Subcutaneous abdominal adipose tissue (tissue), 5 donors: Measurements from ENCODE around the gene VAPA.

Experiments
- H3K27ac ChIP-seq: one replicate; pipeline ENCODE4 v1.7.0; 2013; ENCODE audit warnings: low read depth, mild to moderate bottlenecking, inconsistent platforms, low read length, moderate library complexity
- H3K27me3 ChIP-seq, 5 donors: one replicate each; pipeline ENCODE4 v1.7.0; 2013; ENCODE audit warnings: low read length in 5 of 5, inconsistent platforms in 1 of 5; ENCODE audit not compliant: control insufficient read depth in 5 of 5, insufficient read depth in 4 of 5
- H3K36me3 ChIP-seq, 5 donors: one replicate each; pipeline ENCODE4 v1.7.0; 2013; ENCODE audit warnings: low read length in 5 of 5; ENCODE audit not compliant: control insufficient read depth in 5 of 5, insufficient read depth in 5 of 5
- H3K4me1 ChIP-seq, 5 donors: one replicate each; pipeline ENCODE4 v1.7.0; 2013; ENCODE audit warnings: low read length in 5 of 5, mild to moderate bottlenecking in 3 of 5, moderate library complexity in 1 of 5; ENCODE audit not compliant: control insufficient read depth in 5 of 5, insufficient read depth in 5 of 5
- H3K4me3 ChIP-seq, 5 donors: one replicate each; pipeline ENCODE4 v1.7.0; 2013; ENCODE audit warnings: low read length in 5 of 5, low read depth in 1 of 5
- H3K9ac ChIP-seq, 5 donors: one replicate each; pipeline ENCODE4 v1.7.0; 2013; ENCODE audit warnings: low read length in 5 of 5, mild to moderate bottlenecking in 4 of 5, moderate library complexity in 3 of 5
- H3K9me3 ChIP-seq, 5 donors: one replicate each; pipeline ENCODE4 v1.7.0; 2013; ENCODE audit warnings: low read length in 5 of 5; ENCODE audit not compliant: control insufficient read depth in 5 of 5
- donor health status: healthy.
- donor health status: healthy.
- donor health status: healthy.
- donor health status: healthy.
- donor health status: healthy.

Gene VAPA

DNA sequence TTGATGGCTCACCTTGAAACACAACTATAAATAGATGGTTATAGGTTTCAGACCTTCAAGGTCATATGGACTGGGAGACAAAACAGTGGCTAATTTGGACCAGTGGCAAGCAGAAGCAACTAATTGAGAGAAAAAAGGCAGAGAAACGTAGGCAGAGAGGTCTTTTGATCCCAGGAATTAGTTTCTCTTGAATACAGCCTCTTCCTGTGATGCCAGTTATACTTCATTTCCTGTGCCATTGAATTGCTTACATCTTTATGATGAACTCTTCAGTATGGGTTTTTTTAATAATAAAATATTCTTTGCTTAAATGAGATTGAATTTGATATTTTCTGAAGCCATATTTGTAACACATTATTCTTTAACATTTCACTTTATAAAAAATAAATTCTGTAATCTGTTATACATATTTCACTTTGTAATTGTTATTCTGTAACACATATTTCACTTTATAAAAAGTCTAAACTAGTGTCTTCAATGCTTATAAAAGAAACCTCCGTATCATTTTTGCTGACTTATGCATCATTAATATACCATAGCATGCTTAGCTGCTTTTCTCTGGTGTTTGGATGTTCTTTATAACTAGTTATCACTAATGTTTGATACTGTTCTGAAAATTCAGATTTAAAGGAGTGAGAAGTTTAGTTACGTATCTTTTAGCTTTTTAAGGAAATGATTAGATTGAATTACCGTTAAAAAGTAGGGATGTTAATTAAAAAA is 8.9 kb downstream of the VAPA start:
- H3K9me3 ChIP-seq = no peaks in the 10 kb centered on the region
- no peak overlapping the region for H3K27ac ChIP-seq
- no peaks in the 10 kb centered on the region for H3K27me3 ChIP-seq
- H3K9ac ChIP-seq = no peak overlapping the region
- no peak overlapping the region for H3K4me3 ChIP-seq
- no peaks in the 10 kb centered on the region for H3K36me3 ChIP-seq
- H3K4me1 ChIP-seq = peaks cover 4 to 69% (median 66%) of the 10 kb centered on the region in 5 donors

GRCh38 chr18:9924371-9924943 is 10.6 kb downstream of the VAPA start:
- Histone ChIP-seq H3K27me3 (no peaks in the 10 kb centered on the region), H3K36me3 (no peaks in the 10 kb centered on the region), H3K27ac (no peak overlapping the region), H3K4me1 (peaks cover 0 to 67% (median 54%) of the 10 kb centered on the region in 5 donors), H3K9ac (peak overlapping the region in 1 of 5 donors; percentile 60), H3K9me3 (no peaks in the 10 kb centered on the region), H3K4me3 (no peak overlapping the region)

- Histone ChIP-seq H3K4me1 (peaks cover 0 to 62% (median 46%) of the 10 kb centered on the region in 5 donors), H3K27me3 (no peaks in the 10 kb centered on the region), H3K27ac (no peak overlapping the region), H3K9ac (no peak overlapping the region), H3K36me3 (no peaks in the 10 kb centered on the region), H3K9me3 (no peaks in the 10 kb centered on the region), H3K4me3 (no peak overlapping the region)
Observed at GRCh38 chr18:9925369-9925768, 11.6 kb downstream of the VAPA start.

- Histone ChIP-seq H3K9me3 (no peaks in the 10 kb centered on the region), H3K9ac (no peak overlapping the region), H3K27me3 (no peaks in the 10 kb centered on the region), H3K27ac (no peak overlapping the region), H3K36me3 (no peaks in the 10 kb centered on the region), H3K4me3 (no peak overlapping the region), H3K4me1 (peaks cover 0 to 58% (median 42%) of the 10 kb centered on the region in 5 donors)
Observed at GRCh38 chr18:9925795-9926194, 12.0 kb downstream of the VAPA start.

DNA sequence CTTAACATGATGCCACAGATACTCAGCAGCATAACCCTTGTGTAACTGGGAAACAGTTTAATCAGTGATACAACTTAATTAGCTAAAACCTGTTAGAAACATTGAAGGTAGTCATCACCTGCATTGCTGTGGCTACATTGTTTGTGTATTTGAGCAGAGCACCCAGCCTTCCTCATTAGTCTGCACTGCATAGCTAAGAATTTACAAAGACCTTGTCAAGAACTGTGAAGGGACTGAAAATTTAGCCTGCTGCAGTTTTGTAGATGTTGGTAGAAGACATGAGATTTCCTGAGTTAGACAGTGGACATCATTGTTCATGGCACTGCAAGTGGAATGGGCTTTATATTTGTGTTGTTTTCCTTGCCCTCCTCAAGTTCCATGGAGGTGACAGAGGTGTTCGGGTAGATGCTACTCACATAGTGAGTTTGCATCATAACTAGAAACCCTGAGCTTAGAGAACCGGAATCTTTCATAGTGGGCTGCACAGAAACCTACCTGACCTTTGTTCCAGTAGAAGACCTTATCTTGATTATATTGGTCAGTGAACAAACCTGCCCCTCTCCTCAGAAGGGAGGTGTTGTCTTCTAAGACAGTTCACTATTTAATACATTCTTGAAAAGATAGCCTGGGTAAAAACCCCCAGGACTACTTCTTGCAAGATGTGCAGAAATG is 12.5 kb downstream of the VAPA start:
- no peak overlapping the region for H3K9ac ChIP-seq
- no peaks in the 10 kb centered on the region for H3K36me3 ChIP-seq
- peaks cover 0 to 61% (median 43%) of the 10 kb centered on the region in 5 donors for H3K4me1 ChIP-seq
- H3K27ac ChIP-seq = no peak overlapping the region
- H3K4me3 ChIP-seq = no peak overlapping the region
- H3K27me3 ChIP-seq = no peaks in the 10 kb centered on the region
- H3K9me3 ChIP-seq = no peaks in the 10 kb centered on the region

DNA sequence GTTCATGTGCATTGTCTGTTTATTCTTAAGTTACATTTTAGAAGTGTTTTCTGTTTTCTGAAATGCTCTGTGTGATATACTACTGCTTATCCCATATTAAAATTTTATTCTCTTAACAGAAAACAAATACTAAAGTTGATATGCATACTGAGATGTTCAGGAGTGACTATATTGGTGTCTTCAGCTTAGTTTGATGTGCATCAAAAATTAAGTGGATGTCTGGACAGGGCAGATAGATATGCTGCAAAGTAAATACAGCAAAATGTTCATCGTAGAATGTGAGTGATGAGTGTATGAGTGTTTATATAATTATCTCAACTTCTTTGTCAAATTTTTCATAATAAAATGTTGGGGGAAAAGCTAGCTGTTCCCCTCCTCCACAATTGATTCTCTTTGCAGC is 13.2 kb downstream of the VAPA start:
- no peak overlapping the region for H3K27ac ChIP-seq
- H3K36me3 ChIP-seq = no peaks in the 10 kb centered on the region
- H3K9me3 ChIP-seq = no peaks in the 10 kb centered on the region
- H3K27me3 ChIP-seq = no peaks in the 10 kb centered on the region
- no peak overlapping the region for H3K4me3 ChIP-seq
- H3K4me1 ChIP-seq = peaks cover 0 to 64% (median 43%) of the 10 kb centered on the region in 5 donors
- no peak overlapping the region for H3K9ac ChIP-seq

DNA sequence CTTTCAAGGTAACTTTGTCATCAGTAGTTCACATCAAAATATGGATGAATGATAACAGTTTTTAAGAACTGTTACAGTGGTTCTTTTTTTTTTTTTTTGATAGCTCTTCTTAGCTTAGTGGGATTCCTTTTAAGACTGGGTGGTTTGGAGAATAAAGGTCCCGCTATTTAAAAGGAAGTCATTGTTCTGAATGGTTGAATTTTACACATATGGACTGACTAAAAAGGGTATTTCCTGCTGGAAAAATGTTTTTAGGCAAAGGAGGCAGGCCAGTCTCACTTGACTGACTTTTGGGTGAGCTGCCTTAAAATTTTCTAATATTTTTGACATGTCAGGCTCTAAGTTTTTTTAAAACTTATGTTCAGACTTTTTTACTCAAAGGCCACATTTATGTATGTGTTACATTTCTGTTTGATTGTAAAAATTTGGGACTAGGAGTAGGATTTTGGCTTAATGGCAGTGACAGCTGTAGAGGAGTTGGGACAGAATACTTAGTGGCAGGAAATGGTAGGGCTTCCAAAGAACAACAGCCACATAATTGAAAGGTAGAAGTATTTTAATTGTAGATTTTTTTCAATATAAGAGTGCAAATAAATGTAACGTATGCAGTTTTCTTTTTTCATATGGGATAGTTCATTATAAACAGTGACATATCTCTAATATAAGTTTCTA is 13.7 kb downstream of the VAPA start:
- Histone ChIP-seq H3K9ac (peak overlapping the region in 1 of 5 donors; percentile 30), H3K27me3 (no peaks in the 10 kb centered on the region), H3K4me1 (peaks cover 0 to 69% (median 40%) of the 10 kb centered on the region in 5 donors), H3K27ac (no peak overlapping the region), H3K4me3 (no peak overlapping the region), H3K36me3 (peaks cover 0 to under 1% (median 0%) of the 10 kb centered on the region in 5 donors), H3K9me3 (no peaks in the 10 kb centered on the region)

DNA sequence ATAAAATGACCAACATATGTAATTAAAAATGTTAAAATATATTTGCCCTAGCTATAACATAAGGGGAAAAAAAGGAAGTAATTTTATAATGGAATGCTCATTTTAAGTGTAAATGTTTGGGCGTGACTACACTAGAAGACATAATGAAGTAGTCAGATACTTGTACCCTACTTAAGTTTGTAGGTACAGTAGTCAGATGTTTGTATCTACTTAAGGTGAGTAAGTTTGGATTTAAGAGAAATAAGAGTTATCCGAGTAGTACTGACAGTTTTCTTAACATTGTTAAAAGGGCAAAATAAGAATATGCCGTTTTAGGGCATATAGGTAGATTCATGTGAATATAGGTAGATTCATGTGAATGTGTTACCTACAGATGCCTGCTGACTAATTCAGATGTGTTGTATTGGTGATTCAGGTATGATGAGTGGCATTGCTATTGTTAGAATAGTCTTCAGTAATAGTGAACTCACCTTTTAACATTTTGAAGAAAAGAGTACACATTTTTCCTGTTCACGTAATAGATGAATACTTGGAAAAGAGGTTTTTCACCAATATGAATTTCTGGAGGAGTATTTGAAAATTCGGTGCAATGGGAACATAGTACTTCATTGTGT is 14.9 kb downstream of the VAPA start:
- Histone ChIP-seq H3K9ac (no peak overlapping the region), H3K4me1 (peaks cover 0 to 63% (median 36%) of the 10 kb centered on the region in 5 donors), H3K9me3 (no peaks in the 10 kb centered on the region), H3K36me3 (peaks cover 4 to 11% (median 5%) of the 10 kb centered on the region in 5 donors), H3K27me3 (no peaks in the 10 kb centered on the region), H3K4me3 (no peak overlapping the region), H3K27ac (no peak overlapping the region)

DNA sequence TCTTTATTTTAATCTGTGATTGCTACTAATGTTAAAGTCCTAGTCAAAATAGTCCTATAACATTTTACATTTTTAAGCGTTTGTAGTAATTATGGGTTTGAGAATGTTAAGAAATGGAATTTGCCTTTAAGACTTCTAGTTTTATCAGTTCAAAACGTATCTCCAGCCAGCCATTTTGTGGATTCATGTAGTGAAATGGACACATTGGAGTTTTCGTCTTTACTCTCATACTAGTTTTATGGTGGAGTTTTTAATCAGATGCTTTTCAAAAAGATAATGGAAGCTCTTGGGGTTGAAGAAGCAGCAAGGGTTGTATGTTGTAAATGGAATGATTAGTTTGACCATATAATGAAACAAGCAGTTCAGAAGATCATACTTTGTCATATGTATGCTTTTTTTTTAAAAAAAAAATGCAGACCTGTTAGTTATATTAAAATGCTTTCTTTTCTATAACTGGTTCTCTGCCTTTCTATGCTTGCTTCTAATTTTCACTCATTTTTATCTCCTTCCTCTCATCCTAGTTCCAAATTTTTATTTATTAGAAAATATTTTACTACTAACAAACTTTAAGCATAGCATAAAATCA is 16.6 kb downstream of the VAPA start:
- H3K9ac ChIP-seq = no peak overlapping the region
- no peak overlapping the region for H3K4me3 ChIP-seq
- peaks cover 4 to 16% (median 7%) of the 10 kb centered on the region in 5 donors for H3K36me3 ChIP-seq
- no peaks in the 10 kb centered on the region for H3K27me3 ChIP-seq
- H3K4me1 ChIP-seq = peaks cover 0 to 47% (median 28%) of the 10 kb centered on the region in 5 donors
- no peaks in the 10 kb centered on the region for H3K9me3 ChIP-seq
- no peak overlapping the region for H3K27ac ChIP-seq
